Neural cell (in vitro differentiated cells): Measurements from ENCODE around the gene SH3RF3.

Experiments used
- MXI1 ChIP-seq: fragments of 450-650 bp; conservative IDR thresholded peaks from 2 replicates; pipeline ENCODE4 v1.6.1; 2014; ENCODE audit warnings: antibody characterized with exemption, mild to moderate bottlenecking; ENCODE audit not compliant: poor library complexity, severe bottlenecking
- POLR2AphosphoS5 ChIP-seq: IDR thresholded peaks from 2 replicates; pipeline ENCODE4 v1.6.1; 2012
- SMC3 ChIP-seq: fragments of 450-650 bp; conservative IDR thresholded peaks from 2 replicates; pipeline ENCODE4 v1.6.1; 2014; ENCODE audit warnings: antibody characterized with exemption, mild to moderate bottlenecking, moderate library complexity; ENCODE audit not compliant: poor library complexity
- TF ChIP-seq, protein P1 (sequence below): fragments of 450-650 bp; IDR thresholded peaks from 2 replicates; pipeline ENCODE4 v1.5.1; 2014; ENCODE audit warnings: antibody characterized with exemption, mild to moderate bottlenecking, moderate library complexity; ENCODE audit not compliant: poor library complexity, severe bottlenecking

GRCh38 chr2:109230941-109231420, 102.0 kb downstream of the SH3RF3 start:
- TF ChIP-seq, protein P1, sequence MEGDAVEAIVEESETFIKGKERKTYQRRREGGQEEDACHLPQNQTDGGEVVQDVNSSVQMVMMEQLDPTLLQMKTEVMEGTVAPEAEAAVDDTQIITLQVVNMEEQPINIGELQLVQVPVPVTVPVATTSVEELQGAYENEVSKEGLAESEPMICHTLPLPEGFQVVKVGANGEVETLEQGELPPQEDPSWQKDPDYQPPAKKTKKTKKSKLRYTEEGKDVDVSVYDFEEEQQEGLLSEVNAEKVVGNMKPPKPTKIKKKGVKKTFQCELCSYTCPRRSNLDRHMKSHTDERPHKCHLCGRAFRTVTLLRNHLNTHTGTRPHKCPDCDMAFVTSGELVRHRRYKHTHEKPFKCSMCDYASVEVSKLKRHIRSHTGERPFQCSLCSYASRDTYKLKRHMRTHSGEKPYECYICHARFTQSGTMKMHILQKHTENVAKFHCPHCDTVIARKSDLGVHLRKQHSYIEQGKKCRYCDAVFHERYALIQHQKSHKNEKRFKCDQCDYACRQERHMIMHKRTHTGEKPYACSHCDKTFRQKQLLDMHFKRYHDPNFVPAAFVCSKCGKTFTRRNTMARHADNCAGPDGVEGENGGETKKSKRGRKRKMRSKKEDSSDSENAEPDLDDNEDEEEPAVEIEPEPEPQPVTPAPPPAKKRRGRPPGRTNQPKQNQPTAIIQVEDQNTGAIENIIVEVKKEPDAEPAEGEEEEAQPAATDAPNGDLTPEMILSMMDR: peak; percentile 16
- TF ChIP-seq POLR2AphosphoS5 (peak; percentile 94), SMC3 (no peak), MXI1 (peak; percentile 16)
